C4-2B (cell line): ENCODE measurements around the gene ALKBH1.

Experiments
- CTCF ChIP-seq: fragments of 450-650 bp; conservative IDR thresholded peaks from 2 replicates; pipeline ENCODE4 v1.5.1; 2017; ENCODE audit warnings: mild to moderate bottlenecking
- ZFX ChIP-seq: fragments of 450-650 bp; IDR thresholded peaks from 2 replicates; pipeline ENCODE4 v1.6.1; 2017

DNA sequence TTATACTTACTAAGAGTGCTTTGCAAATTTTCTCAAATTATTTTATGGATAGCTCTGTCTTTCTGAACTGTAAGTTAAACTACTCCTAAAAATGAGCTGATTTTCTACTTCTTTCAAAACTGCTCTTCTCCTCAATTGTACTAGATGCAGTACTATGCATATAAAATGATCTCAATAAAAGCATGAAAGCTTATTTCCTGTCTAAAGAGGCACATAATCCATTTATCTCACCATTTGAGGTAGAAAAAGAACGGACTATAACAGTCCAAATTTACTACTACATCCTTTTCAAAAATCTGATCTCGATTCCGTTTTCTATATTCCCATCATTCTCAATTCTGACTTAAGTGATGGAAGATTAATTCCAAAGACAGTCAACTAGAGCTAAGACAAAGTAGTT, 14.5 kb upstream of the ALKBH1 start:
- no peak for TF ChIP-seq ZFX
- no peak for TF ChIP-seq CTCF
